MV-4-11 (cell line): ENCODE data around the gene ANKRD1.
"Not testable (repeated sequence)": the region's sequence is repeated elsewhere in the genome, so short reads cannot be mapped to it uniquely, and the experiment has no call there.

Source experiments
- DNase-seq: peaks from one replicate; lab custom pipeline; 2025; lab: John Stamatoyannopoulos, UW

Gene ANKRD1

DNA sequence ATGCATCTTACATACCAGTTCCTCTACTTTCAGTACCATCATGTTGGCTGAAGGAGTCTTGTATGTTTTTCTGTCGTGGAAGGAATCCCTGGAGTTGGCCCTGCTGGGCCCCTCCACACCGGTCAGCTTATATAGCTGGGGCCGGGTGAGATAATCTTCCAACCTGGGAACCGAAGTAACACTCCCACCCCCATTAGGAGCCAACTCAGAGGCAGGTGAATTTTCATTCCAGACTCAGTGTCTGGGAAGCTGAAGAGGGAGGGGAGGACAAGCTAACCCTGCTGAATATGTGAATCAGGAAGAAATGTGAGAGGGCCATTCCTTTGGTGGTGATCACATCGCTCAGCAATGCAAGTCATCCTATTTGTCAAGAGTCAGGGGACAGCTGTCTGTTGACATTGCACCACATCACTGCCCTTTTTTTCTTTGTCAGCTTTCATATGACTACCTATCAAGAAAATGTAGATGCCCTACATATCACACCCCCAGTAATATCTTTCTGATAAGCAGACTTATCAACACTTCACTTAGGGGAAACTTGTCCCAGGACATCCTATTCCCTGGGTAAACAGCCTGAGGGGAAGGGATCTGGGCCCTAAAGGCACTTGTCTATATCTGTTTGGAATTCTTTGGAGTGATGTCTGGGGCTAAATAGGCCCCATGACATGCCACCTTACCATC lies at the start of gene ANKRD1:
TSS of gene ANKRD1 (minus strand) at position 102 of the 681 bp plus-strand sequence. CDS start at position 42, 60 bp downstream.
- no peak for DNase-seq

DNA sequence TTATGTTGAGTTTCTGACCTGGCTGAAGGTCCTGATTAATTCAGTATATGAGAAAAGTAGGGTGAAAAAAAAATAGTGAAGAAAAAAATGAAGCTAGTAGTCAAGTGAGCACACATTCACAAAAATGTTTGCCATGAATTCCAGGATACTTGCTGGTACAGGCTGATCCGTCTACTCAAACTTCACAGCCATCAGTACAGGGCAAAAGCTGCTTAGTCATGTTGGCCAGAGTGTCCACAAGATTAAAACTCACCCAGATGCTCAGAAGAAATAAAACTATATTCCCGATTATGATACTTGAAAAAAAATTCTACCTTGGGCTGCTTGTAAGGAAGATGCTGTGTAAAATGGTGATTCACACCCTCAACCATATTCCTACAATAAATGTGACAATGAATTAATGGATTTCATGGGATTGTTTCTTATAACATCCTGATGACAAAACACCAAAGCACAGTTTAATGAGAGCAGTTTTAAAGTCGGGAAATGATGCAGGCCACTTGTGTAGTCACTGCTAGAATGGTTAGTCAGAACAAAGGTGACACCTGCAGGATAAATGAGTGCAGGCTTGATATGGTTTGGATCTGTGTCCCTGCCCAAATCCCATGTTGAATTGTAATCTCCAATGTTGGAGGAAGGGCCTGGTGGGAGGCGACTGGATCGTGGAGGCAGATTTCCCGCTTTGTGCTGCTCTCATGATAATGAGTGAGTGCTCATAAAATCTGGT lies 49.2 kb upstream of the ANKRD1 start:
- no peak for DNase-seq

DNA sequence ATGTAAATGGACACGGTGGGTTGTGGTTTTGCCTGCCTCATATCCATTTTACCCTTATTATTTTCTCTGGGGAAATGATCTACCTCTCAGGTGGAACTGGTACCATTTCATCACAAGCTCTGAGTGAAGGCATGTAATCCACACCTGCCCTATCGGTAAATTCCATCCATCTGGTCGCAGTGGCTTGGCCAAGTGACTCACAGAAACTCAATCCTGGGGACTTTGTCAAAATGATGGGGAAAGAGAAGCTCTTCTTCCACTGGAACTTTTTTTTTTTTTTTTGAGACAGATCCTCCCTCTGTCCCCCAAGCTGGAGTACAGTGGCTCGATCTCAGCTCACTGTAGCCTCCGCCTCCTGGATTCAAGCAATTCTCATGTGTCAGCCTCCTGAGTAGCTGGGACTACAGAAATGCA lies 48.2 kb upstream of the ANKRD1 start:
- DNase-seq = no peak

DNA sequence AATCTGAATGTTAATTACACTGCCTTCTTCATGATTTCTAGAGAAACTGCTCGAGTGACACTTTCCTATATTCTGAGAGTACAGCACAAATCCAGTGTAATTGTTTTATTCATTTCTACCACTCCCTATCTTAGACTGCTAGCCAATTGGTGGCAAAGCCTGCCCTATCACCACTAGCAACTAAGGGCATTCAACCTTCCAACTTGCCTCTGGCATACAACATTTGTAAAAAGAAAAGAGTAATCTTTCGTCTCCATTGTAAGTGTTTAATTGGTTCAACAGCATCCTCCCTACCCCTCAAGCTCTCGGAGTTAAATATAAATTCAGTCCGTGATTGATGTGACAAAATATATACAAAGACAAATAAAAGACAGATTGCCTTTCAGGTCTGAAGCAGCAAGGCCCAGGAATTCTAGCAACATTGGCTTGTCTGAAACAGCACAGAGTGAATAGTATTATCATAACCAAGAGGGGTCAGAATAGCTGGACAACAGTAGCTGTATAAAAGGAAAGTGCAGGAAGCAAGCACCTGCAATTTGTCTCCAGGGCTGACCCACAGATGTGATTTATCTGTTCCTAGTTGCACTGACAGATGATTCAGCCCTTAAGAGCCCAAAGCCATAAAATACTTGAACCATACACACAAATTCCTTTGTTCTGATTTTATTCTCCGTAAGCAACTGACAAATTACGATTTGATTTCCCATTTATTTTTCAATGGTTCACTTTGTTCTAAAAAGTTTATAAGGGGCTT lies 47.6 kb upstream of the ANKRD1 start:
- DNase-seq = no peak

DNA sequence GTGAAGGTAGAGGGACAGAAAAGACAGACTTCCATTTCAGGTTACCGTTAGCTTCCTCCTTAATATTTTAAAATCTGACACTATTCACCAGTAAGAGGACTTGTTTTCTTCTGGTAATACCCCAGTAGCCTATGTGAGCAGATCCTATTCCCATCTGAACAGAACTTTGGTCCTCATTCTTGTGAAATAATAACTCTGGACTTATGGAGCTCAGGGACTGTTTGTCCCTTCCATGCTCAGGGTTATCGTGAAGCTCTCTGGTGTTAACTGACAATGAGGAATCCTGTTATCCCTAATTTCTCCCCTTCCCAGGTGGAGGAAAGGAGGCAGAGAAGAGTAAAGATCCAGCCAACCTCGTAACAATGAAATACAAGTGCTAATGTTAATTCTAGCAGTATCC lies 47.0 kb upstream of the ANKRD1 start:
- no peak for DNase-seq

DNA sequence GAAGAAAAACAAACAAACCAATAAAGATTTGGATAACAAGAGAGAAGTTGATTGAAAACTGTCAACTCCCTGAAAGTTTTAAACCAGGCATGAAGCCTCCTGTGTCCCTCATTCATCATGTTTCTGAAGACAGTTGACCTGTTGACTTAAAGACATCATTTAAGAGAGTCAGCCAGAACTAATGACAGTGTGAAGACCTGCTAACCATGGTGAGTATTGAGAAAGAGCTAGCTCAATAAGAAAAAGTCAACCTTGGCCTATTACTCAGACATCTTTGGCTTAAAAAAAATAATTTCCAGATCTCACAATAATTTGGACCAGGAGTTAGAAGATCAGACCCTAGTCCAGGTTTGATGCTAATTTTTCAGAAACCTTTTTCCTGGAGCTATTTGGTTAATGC lies 45.3 kb upstream of the ANKRD1 start:
- no peak for DNase-seq

DNA sequence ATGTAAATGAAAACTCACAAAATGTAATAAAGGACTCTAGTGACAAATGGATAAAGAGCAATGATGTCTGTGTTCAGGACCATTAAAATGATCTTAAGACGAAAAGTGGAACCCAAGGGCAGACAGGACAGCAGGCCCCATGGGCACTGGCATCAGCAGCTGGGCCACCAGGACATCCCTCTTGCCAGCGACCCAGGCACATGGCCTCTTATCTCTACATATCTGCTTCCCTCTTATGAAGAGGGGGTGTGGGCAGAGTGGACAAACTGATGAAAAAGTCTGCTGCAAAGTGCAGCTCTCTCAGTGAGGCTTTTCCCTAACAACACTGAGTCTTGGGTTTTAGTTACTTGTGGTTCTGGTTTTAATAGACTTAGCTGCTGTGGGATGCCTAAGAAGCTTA lies 44.8 kb upstream of the ANKRD1 start:
- DNase-seq = no peak

DNA sequence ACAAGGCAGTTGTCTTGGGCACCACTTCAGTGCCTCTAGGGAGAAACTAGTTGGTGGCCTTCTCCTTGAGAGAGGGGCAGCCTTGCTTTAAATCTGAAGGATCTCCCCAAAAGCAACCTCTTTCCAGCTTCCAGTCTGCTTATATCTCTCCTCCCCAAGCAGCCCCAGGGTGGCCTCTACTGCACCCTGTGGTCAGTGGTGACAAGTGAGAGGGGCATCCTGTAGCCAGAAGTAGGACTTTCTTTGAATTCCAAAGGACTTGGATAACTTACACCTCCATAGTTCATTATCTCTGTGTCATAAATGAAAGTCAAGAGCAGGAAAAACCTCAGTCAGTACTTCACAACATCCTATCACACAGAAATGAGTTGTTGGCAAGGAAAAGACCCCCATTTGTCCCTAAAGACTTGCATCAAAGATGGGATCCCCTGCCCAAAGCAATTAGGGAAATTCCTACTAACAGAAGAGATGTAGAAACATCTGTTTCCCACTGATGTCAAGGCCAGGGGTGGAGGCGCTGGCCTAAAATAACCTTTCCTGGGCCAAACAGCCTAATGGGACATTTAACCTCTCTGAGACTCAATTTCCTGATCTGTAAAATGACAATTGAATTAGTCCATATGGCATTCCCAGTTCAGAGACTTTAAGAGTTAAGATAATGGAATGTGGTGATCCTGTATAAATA lies 44.0 kb upstream of the ANKRD1 start:
- no peak for DNase-seq

DNA sequence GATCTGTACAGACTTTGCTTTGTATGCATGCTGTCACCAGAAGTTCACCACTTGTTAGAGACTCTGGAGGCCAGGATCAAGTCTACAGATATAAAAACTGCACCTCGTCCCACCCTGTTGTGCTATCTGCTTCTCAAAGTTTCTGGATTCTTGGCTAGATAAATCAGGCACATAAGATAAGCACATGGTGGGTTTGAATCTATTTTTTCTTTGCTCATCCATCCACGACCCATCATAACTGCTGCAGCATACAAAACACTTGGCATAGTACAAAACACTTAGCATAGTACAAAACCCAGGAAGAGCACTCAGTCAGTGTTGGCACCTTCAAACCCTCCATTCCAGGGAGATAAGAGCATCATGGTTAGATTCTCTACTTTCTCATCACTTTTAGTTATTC lies 42.4 kb upstream of the ANKRD1 start:
- no peak for DNase-seq

DNA sequence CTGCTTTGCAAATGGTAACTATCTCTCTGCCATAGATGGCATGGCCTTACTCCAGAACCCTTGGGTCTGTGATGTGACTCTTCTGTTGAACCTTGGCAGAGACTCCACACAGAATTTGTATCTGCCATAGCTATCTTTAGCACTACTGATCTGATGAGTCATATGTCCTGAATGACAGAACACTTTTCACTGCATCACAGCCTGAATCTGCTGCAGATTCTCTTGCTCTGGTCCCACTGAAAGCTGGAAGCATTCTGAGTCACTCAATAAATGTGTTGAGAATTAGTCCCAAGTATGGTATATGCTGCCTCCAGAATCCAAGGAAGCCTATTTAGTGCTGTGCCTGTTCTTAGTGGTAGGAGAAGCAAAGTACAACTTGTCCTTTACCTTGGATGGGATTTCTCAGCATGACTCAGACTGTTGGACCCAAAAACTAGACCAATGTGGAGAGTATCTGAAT lies 39.5 kb upstream of the ANKRD1 start:
- DNase-seq = peak; percentile 15

DNA sequence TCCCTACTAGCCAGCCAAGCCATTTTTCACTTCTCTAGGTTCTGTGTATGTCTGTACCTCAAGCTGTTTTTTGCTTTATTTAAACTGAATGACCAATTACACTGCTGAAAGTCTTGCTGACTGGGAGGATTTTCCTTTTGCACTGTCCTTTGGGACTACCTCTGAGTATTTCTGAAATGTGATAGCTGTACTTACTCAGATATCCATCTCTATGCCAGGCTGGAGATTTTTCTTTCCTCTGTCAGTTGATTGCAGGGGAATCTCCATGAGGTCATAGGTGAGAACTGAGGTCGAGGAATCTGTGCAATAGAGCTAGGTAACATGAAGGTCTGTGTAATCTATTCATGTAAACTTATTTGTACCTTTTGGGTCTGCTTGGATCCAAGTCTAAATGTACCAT lies 38.9 kb upstream of the ANKRD1 start:
- no peak for DNase-seq

DNA sequence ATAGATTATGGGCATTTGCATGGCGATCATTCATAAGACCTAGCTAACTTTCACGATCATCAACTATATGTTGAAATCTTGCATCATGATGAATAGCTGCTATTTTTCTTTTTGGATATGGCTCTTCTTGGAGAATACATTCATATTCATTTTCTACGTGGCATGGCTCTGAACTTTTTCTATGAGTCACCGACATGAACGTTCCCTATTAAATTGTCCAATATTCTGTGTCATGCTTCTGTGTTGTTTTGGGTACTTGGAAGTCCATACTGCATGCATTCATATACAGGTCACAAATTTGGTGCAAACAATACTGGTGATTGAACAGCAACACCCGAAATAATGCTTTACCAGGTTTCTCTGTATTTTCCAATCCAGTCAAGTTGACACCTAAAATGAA lies 37.9 kb upstream of the ANKRD1 start:
- no peak for DNase-seq

DNA sequence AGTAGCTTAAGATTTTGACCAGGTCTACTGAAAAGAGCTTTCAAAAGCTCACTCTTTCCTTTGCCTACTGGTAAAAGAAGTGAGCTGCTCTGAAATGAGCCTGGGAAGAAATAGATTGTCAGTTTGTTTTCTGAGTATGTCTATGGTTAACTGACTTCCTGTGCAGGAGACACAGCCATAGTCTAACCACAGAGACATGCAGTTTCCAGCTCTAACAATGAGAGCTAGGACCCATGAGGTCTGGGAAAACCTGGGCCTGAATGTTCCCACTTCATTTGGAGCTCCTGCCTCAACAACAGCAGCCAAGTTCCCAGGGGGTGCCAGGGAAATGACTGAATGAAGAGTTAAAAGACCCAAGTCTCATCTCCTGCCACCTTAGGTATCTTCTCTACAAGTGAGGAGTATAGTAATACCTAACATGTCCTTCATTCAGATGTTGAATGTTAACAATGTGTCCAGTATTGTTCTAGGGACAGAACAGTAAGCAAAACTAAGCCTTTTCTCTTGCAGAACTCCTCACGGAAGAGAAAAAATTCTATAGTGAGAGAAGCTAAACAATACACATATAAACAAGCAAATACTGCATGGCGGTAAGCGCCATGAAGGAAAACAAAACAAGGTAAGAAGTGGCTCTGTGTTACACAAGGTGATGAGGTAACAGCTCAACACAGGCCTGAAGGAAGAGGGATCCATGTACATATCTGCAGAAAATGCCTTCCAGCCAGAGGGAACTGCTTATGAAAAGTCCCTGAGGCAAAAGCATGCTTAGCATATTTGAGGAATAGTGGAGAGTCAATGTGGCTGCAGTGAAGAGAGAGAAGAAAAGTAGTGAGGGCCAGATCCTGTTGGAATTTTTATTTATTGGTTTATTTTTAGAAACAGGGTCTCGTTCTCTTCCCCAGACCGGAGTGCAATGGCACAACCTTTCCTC lies 26.4 kb upstream of the ANKRD1 start:
- DNase-seq = peak; percentile 57

DNA sequence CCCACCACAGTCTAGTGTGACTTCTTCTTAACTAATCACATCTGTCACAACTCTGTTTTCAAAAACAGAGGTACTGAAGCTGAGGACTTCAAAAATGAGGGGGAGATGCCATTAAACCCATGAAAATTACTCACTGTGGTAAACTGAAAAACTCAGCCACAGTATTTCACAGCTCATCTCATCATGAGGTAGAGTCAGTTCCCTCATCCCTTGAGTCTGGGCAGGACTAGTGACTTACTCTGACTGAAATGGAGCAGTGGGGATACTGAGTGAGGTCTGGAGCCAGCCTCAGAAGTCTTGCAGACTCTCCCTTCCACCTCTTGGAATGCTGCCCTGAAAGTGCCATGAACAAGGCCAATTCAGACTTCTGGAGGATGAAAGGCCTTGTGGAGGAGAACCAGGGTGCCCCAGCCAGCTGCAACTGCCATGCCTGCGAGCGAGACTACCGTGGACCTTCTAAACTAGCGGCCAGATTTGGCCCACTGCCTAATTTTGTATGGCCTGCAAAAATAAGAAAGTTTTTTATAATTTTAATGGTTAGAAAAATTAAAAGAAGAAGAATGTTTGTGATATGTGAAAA lies 24.7 kb upstream of the ANKRD1 start:
- DNase-seq = peak; percentile 35

DNA sequence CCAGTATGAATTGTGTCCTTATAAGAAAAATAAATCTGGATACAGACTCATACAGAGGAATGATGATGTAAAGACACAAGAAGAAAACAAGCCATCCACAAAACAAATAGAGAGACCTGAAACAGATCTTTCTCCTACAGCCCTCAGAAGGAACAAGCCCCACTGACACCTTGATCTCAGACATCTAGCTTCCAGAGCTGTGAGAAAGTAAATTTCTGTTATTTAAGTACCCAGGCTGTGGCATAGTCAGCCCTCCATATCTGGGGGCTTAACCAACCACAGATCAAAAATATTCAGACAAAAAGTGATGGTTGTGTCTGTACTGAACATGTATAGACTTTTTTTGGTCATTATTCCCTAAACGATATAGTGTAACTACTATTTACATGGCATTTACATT lies 23.9 kb upstream of the ANKRD1 start:
- DNase-seq = no peak

DNA sequence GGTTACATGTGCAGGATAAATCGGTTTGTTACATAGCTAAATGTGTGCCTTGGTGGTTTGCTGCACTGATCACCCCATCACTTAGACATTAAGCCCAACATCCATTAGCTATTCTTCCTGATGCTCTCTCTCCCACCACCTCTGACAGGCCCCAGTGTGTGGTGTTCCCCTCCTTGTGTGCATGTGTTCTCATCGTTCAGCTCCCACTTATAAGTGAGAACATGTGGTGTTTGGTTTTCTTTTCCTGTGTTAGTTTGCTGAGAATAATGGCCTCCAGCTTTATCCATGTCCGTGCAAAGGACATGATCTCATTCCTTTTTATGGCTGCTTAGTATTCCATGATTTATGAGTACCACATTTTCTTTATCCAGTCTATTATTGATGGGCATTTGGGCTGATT lies 22.1 kb upstream of the ANKRD1 start:
- DNase-seq = not testable (repeated sequence)

DNA sequence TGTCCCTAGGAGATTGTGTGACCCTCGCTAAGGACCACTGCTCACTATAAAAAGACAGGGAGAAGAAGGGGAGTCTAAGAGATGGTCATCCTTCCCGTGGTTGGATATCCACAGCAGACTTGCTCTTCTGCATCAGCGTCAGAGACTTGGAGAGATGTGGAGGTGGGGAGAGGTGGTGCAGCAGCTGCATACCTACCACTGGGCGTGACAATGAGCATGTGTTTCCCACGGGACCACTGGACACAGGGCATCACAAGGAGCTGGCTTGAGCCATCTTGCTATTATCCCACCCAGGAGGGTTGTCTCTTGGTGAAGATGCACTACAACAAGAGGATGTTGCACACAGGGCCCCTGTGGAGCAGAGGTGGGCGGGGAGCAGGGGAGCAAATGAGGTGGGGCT lies 18.8 kb upstream of the ANKRD1 start:
- no peak for DNase-seq

DNA sequence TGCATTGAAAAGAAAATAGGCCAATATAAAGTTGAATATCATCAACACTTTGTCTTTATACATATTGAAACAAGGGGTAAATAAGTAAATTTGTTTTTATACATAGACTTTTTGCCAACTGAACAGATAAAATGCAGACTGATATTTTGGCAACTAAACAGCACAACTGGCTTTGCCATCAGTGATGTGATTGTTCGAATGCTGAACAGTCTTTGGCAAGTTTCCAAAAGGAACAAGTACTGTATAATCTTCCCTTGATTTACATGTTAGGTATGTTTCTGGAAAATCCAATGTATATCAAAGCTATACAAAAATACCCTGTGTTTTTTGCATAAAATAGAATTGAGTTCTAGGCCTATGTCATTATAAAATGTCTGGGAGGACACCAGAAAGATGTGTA lies 18.2 kb upstream of the ANKRD1 start:
- DNase-seq = no peak

DNA sequence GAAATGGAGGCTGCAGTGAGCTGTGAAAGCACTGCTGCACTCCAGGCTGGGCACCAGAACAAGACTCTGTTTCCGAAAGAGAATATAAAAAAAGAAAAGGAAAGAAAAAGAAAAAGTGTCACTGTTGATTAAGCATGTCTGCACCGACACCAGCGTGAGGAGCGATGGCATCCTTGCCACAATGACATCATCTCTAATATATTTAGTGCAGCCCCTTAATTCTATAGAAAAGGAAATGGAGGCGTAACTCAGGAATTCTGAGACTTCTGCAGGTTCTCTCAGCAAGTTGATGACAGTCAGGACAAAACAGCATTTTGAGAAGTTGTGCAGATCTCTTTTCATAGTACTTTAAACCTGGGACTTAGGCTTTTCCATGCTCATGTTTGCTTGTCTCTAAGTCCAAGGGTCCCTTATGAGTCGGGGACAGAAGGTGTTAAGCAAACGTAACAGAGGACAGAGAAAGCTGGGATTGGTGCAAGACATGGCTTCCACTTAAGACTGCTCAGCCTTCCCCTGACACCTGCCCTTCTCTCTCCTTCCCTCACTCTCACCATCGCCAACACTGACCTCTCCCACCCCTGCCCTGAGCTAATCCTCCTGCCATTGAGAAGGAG lies 16.9 kb upstream of the ANKRD1 start:
- no peak for DNase-seq

DNA sequence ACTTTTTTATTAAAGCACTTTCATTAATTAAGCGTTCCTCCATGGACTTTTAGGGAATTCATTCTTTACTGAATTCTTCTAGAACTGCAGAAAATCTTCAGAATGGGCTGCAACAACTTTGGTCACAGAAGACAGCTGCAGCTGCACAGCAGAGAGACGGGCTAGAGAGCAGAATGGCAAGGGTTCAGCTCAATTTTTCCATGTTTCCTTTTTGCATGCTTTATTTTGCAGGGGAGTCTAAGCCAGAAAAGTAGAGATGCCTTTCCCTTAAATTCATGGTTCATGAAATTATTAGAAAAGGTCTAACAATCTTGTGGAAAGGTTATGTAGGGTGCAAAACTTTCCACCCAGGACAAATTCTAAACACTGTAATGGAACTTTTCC lies 15.4 kb upstream of the ANKRD1 start:
- DNase-seq = no peak
